GM23248 (cell line): ENCODE results near the gene CSNK1A1. TPM values are rescaled to one million over a fixed set of nuclear protein-coding genes. Genes with fewer than 3 reads are reported as not detected.

Experiments used
- DNase-seq: peaks from one replicate; pipeline ENCODE4 v3.0.0-alpha.2; 2015
- H2AFZ ChIP-seq: fragments of 200-600 bp; sonication (generic); 2 replicates; pipeline ENCODE4 v1.6.1; 2016; ENCODE audit warnings: antibody characterized with exemption
- H3F3A ChIP-seq: fragments of 200-600 bp; sonication (generic); 2 replicates; pipeline ENCODE4 v1.6.1; 2016; ENCODE audit warnings: mild to moderate bottlenecking, antibody characterized with exemption, mixed run types; ENCODE audit not compliant: insufficient read depth
- H3K27ac ChIP-seq: fragments of 200-600 bp; sonication (generic); 2 replicates; pipeline ENCODE4 v1.5.1; 2016; ENCODE audit warnings: mild to moderate bottlenecking
- H3K27me3 ChIP-seq: fragments of 200-600 bp; sonication (generic); replicated peaks from 2 replicates; pipeline ENCODE4 v1.6.1; 2016; ENCODE audit warnings: mild to moderate bottlenecking; ENCODE audit not compliant: insufficient read depth
- H3K36me3 ChIP-seq: fragments of 200-600 bp; sonication (generic); 2 replicates; pipeline ENCODE4 v1.6.1; 2016; ENCODE audit warnings: low read depth, mild to moderate bottlenecking
- H3K4me1 ChIP-seq: fragments of 200-600 bp; sonication (generic); 2 replicates; pipeline ENCODE4 v1.6.1; 2016; ENCODE audit warnings: mild to moderate bottlenecking; ENCODE audit not compliant: insufficient read depth
- H3K4me2 ChIP-seq: fragments of 200-600 bp; sonication (generic); one replicate; pipeline ENCODE4 v1.6.1; 2016; ENCODE audit warnings: mild to moderate bottlenecking; ENCODE audit not compliant: unreplicated experiment
- H3K4me3 ChIP-seq: fragments of 200-600 bp; sonication (generic); 2 replicates; pipeline ENCODE4 v1.5.1; 2016; ENCODE audit warnings: mild to moderate bottlenecking
- H3K79me2 ChIP-seq: fragments of 200-600 bp; sonication (generic); 2 replicates; pipeline ENCODE4 v1.6.1; 2016; ENCODE audit warnings: mild to moderate bottlenecking; ENCODE audit not compliant: insufficient read depth
- H3K9ac ChIP-seq: fragments of 200-600 bp; sonication (generic); 2 replicates; pipeline ENCODE4 v1.6.1; 2016; ENCODE audit warnings: mild to moderate bottlenecking
- H3K9me2 ChIP-seq: fragments of 200-600 bp; sonication (generic); 2 replicates; pipeline ENCODE4 v1.6.1; 2016; ENCODE audit warnings: mixed run types, mild to moderate bottlenecking, moderate library complexity; ENCODE audit not compliant: insufficient read depth
- H3K9me3 ChIP-seq: fragments of 200-600 bp; sonication (generic); one replicate; pipeline ENCODE4 v1.6.1; 2017; ENCODE audit warnings: low read depth
- H4K20me1 ChIP-seq: fragments of 200-600 bp; sonication (generic); 2 replicates; pipeline ENCODE4 v1.6.0; 2016; ENCODE audit not compliant: insufficient read depth
- EZH2 ChIP-seq: fragments of 200-600 bp; sonication (generic); IDR thresholded peaks from 2 replicates; pipeline ENCODE4 v1.6.1; 2018; ENCODE audit warnings: antibody characterized with exemption, mild to moderate bottlenecking; ENCODE audit not compliant: insufficient read depth, poor library complexity, severe bottlenecking
- EZH2phosphoT487 ChIP-seq: fragments of 200-600 bp; sonication (generic); IDR thresholded peaks from 2 replicates; pipeline ENCODE4 v1.6.1; 2018; ENCODE audit warnings: antibody characterized with exemption, moderate library complexity, mild to moderate bottlenecking, low read depth; ENCODE audit not compliant: insufficient read depth
- WGBS, 2 experiments: methylation state at CpG; one replicate each; pipeline ENCODE4 v1.1.6; 2015 to 2017; ENCODE audit warnings: low lambda C conversion rate in 2 of 2, low coverage in 1 of 2; ENCODE audit errors: missing lambda C conversion rate in 2 of 2; 5-methylcytosine and 5-hydroxymethylcytosine counted together
- in situ Hi-C: fragments of 300-500 bp; cut with MboI; formaldehyde crosslinking; loops from 2 replicates; pipeline ENCODE4 v1.15.0; 2020
- polyA plus RNA-seq: library from polyadenylated mRNA; unstranded; fragments of >200 nt; fragmentation: Nextera tagmentation; extraction: Ambion mirVana; gene quantifications from 2 replicates; pipeline ENCODE4 v1.2.1, GENCODE V29; 2016
- total RNA-seq: library from RNA; depleted of rRNA; stranded (reverse); fragments of >200 nt; shearing (Covaris generic); gene quantifications from 2 replicates; pipeline ENCODE4 v1.2.3, GENCODE V29; 2014

The CSNK1A1 gene
- total and polyA plus RNA-seq, 2 experiments from 2014 or later, result 228 to 415 TPM

DNA sequence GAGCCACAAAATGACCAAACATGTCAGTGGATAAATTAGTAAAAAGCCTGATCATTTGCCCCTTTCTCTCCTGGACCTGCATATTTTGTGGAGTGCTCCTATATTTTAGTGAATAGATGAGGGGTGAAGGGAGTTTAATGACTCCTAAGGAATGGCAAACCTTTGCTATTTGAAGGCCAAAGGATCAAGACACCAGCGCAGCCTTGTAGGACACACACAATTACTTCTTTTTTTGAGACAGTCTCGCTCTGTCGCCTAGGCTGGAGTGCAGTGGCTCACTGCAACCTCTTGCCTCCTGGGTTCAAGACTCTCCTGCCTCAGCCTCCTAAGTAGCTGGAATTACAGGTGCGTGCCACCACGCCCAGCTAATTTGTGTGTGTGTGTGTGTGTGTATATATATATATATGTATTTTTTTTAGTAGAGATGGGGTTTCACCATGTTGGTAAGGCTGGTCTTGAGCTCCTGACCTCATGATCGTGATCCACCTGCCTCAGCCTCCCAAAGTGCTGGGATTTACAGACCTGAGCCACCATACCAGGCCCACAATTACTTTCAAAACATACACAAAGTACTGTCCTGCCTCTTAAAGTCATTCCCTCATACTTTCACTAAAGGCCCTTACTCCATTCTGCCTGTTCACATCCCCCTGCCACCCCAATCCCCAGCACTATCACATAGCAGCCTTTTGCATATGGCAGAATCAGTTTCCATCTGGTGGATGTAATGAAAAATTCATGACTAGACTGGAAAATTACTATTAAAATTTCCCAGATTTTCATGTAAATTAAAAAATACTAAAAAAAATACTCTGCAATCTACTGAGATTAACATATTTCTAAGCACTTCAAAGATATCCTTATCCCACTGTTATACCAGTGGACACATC lies 60.4 kb downstream of the CSNK1A1 start:
- Histone ChIP-seq H3K9ac (peak overlapping the region; percentile 84), H2AFZ (no peak overlapping the region), H3K27me3 (no peaks in the 10 kb centered on the region), H3K79me2 (peaks cover 29% of the 10 kb centered on the region), H4K20me1 (no peaks in the 10 kb centered on the region), H3K4me3 (no peak overlapping the region), H3K36me3 (peaks cover 37% of the 10 kb centered on the region), H3K4me1 (peaks cover 84% of the 10 kb centered on the region), H3K4me2 (peak overlapping the region; percentile 31), H3F3A (peaks cover 93% of the 10 kb centered on the region), H3K9me3 (no peaks in the 10 kb centered on the region), H3K9me2 (no peaks in the 10 kb centered on the region), H3K27ac (peak overlapping the region; percentile 98)
- in situ Hi-C loops, result no loop called here
- 79 to 81% methylated on average over 6 of the region's 6 CpGs for WGBS, 2 experiments
- no peak for TF ChIP-seq EZH2phosphoT487
- no peak for TF ChIP-seq EZH2
- peak; percentile 28 for DNase-seq

DNA sequence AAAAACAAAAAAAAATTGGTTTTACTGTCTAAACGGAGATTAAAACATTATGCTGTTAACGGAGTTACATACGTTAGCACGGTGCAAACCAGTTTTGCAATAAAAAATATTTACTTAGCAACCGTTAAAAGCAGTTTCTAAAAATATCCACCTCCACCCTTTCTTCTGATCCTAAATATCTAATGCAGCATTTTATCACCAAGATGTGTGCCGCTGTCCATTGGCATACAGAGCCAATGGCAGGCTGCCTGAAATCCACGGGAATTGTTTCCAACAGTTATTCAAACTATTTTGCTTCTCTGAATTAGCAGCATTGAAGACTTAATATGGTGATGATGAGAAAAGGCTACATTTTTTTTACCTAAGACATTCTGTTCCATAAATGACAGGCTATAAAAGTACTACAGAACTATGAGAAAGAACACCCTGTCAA lies 61.6 kb downstream of the CSNK1A1 start:
- peak; percentile 75 for DNase-seq
- H3F3A ChIP-seq, result peaks cover 89% of the 10 kb centered on the region
- no peak overlapping the region for H2AFZ ChIP-seq
- TF ChIP-seq EZH2, result no peak
- no peak for TF ChIP-seq EZH2phosphoT487
- H3K9me3 ChIP-seq, result no peaks in the 10 kb centered on the region
- H3K4me3 ChIP-seq, result no peak overlapping the region
- 4% methylated on average over 7 of the region's 7 CpGs for WGBS, 2 experiments
- peaks cover 26% of the 10 kb centered on the region for H3K36me3 ChIP-seq
- H3K9me2 ChIP-seq, result no peaks in the 10 kb centered on the region
- peak overlapping the region; percentile 98 for H3K27ac ChIP-seq
- H3K9ac ChIP-seq, result peak overlapping the region; percentile 84
- H3K4me1 ChIP-seq, result peaks cover 82% of the 10 kb centered on the region
- no peaks in the 10 kb centered on the region for H4K20me1 ChIP-seq
- H3K79me2 ChIP-seq, result peaks cover 17% of the 10 kb centered on the region
- no peaks in the 10 kb centered on the region for H3K27me3 ChIP-seq
- H3K4me2 ChIP-seq, result peak overlapping the region; percentile 31
- in situ Hi-C loops, result no loop called here

- H3K4me2 ChIP-seq, result peak overlapping the region; percentile 4
- H3K27me3 ChIP-seq, result no peaks in the 10 kb centered on the region
- no peak overlapping the region for H2AFZ ChIP-seq
- peaks cover 88% of the 10 kb centered on the region for H3F3A ChIP-seq
- in situ Hi-C loops, result no loop called here
- H3K4me3 ChIP-seq, result no peak overlapping the region
- peaks cover 8% of the 10 kb centered on the region for H3K79me2 ChIP-seq
- H4K20me1 ChIP-seq, result no peaks in the 10 kb centered on the region
- peaks cover 17% of the 10 kb centered on the region for H3K36me3 ChIP-seq
- WGBS, 2 experiments, result 67 to 68% methylated on average over 19 of the region's 19 CpGs
- peaks cover 78% of the 10 kb centered on the region for H3K4me1 ChIP-seq
- H3K9ac ChIP-seq, result peak overlapping the region; percentile 84
- peak; percentile 43 for DNase-seq
- no peak for TF ChIP-seq EZH2phosphoT487
- H3K9me2 ChIP-seq, result no peaks in the 10 kb centered on the region
- H3K9me3 ChIP-seq, result no peaks in the 10 kb centered on the region
- peak overlapping the region; percentile 98 for H3K27ac ChIP-seq
Observed at GRCh38 chr5:149488645-149489306, 62.5 kb downstream of the CSNK1A1 start.

DNA sequence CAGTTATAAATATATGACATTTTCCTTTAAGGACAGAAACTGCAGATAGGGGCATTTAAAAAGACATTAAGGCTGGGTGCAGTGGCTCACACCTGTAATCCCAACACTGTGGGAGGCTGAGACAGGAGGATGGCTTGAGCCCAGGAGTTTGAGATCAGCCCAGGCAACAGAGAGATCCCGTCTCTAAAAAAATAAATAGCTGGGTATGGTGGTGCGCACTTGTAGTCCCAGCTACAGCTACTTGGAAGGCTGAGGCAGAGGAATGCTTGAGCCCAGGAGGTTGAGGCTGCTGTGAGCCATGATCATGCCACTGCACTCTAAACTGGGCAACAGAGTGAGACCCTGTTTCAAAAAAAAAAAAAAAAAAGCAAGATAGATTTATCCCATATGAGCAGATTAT lies 63.6 kb downstream of the CSNK1A1 start:
- Histone ChIP-seq H3K27ac (peak overlapping the region; percentile 98), H3K4me3 (no peak overlapping the region), H3K9me2 (no peaks in the 10 kb centered on the region), H3K79me2 (0 out of 2 replicates have a peak, but pooled peaks cover 4% of the 10 kb centered on the region), H3K4me2 (peak overlapping the region; percentile 64), H3K9ac (peak overlapping the region; percentile 84), H4K20me1 (no peaks in the 10 kb centered on the region), H3K27me3 (no peaks in the 10 kb centered on the region), H2AFZ (no peak overlapping the region), H3K36me3 (peaks cover 6% of the 10 kb centered on the region; the same call in 1 of the 2 replicates), H3K9me3 (no peaks in the 10 kb centered on the region), H3F3A (peaks cover 88% of the 10 kb centered on the region), H3K4me1 (peaks cover 84% of the 10 kb centered on the region)
- 80 to 82% methylated on average over 2 of the region's 2 CpGs for WGBS, 2 experiments
- no peak for DNase-seq
- no peak for TF ChIP-seq EZH2phosphoT487
- TF ChIP-seq EZH2, result no peak
- in situ Hi-C loops, result no loop called here
